K562 (cell line): Measurements from ENCODE around the gene DRICH1. TPM values are rescaled to one million over a fixed set of nuclear protein-coding genes. Genes with fewer than 3 reads are reported as not detected.

ENCODE experiments used
- MBD1 ChIP-seq: fragments of 250-450 bp; sonication (Bioruptor Pico); IDR thresholded peaks from 2 replicates; pipeline ENCODE4 v1.8.0; 2022; ENCODE audit warnings: inconsistent platforms
- NFIX ChIP-seq: fragments of 250-450 bp; sonication (Bioruptor Pico); IDR thresholded peaks from 2 replicates; pipeline ENCODE4 v1.4.0; 2020; ENCODE audit warnings: low read depth, mild to moderate bottlenecking, moderate library complexity
- POLR2AphosphoS5 ChIP-seq: IDR thresholded peaks from 2 replicates; pipeline ENCODE4 v1.6.1; 2011; ENCODE audit warnings: mild to moderate bottlenecking, low read depth, low read length, moderate library complexity; ENCODE audit not compliant: control insufficient read depth, insufficient read depth
- TCFL5 ChIP-seq: fragments of 250-450 bp; sonication (Bioruptor Pico); conservative IDR thresholded peaks from 2 replicates; pipeline ENCODE4 v1.6.1; 2021; ENCODE audit warnings: mild to moderate bottlenecking, moderate library complexity, matching md5 sums
- TEAD4 ChIP-seq, 2 experiments: sonication (generic) in 1 of 2; formaldehyde crosslinking in 1 of 2; IDR thresholded peaks; 2 replicates each; pipeline versions ENCODE4 v1.6.1 to v1.8.0; 2012 to 2022; ENCODE audit warnings: borderline replicate concordance in 1 of 2, inconsistent platforms in 1 of 2, low read length in 1 of 2, mild to moderate bottlenecking in 1 of 2, missing genetic modification reagents in 1 of 2
- ZC3H11A ChIP-seq: IDR thresholded peaks from 2 replicates; pipeline ENCODE4 v1.6.1; 2012; ENCODE audit warnings: low read depth, low read length, improper control_type of control experiment
- polyA plus RNA-seq, 8 experiments: library from polyadenylated mRNA; depleted of rRNA in 4 of 8; stranded (reverse) in 5 of 8; unstranded in 3 of 8; fragments of >200 nt; fragmentation: Nextera tagmentation in 2 of 8; fragmentation: Illumina TruSeq in 1 of 8; extraction: Ambion mirVana in 2 of 8; extraction: Trizol in 1 of 8; gene quantifications; 2 replicates each; pipeline versions ENCODE4 v1.2.1 to v1.2.3, GENCODE V29; 2011 to 2014; ENCODE audit warnings: inconsistent platforms in 1 of 8, missing spikeins in 1 of 8
- total RNA-seq, 7 experiments: library from RNA; depleted of rRNA in 6 of 7; stranded (reverse); fragments of >200 nt in 6 of 7; fragmentation: Illumina TruSeq in 2 of 7; extraction: Trizol in 2 of 7; gene quantifications; 2 replicates each; pipeline versions ENCODE4 v1.2.1 to v1.2.3, GENCODE V29; 2011 to 2021; ENCODE audit warnings: low replicate concordance in 1 of 7
- TF ChIP-seq, protein P1 (sequence below): fragments of 450-650 bp; IDR thresholded peaks from 2 replicates; pipeline ENCODE4 v1.6.1; 2016; ENCODE audit warnings: mild to moderate bottlenecking, moderate library complexity
- TF ChIP-seq, protein P2 (sequence below): fragments of 450-650 bp; formaldehyde crosslinking; IDR thresholded peaks from 2 replicates; pipeline ENCODE4 v1.4.0; 2020; ENCODE audit warnings: mild to moderate bottlenecking, moderate library complexity
- TF ChIP-seq, protein P3 (sequence below): sonication (generic); formaldehyde crosslinking; IDR thresholded peaks from 2 replicates; pipeline ENCODE4 v1.8.1; 2022; ENCODE audit warnings: missing genetic modification reagents

DRICH1 gene
- total and polyA plus RNA-seq, 9 of the 15 experiments (the other 6 are each of a cell fraction or from before 2014, with no cell fraction given): 0.07 to 0.36 (median 0.14) TPM; not detected in 2

- TF ChIP-seq, protein P1, sequence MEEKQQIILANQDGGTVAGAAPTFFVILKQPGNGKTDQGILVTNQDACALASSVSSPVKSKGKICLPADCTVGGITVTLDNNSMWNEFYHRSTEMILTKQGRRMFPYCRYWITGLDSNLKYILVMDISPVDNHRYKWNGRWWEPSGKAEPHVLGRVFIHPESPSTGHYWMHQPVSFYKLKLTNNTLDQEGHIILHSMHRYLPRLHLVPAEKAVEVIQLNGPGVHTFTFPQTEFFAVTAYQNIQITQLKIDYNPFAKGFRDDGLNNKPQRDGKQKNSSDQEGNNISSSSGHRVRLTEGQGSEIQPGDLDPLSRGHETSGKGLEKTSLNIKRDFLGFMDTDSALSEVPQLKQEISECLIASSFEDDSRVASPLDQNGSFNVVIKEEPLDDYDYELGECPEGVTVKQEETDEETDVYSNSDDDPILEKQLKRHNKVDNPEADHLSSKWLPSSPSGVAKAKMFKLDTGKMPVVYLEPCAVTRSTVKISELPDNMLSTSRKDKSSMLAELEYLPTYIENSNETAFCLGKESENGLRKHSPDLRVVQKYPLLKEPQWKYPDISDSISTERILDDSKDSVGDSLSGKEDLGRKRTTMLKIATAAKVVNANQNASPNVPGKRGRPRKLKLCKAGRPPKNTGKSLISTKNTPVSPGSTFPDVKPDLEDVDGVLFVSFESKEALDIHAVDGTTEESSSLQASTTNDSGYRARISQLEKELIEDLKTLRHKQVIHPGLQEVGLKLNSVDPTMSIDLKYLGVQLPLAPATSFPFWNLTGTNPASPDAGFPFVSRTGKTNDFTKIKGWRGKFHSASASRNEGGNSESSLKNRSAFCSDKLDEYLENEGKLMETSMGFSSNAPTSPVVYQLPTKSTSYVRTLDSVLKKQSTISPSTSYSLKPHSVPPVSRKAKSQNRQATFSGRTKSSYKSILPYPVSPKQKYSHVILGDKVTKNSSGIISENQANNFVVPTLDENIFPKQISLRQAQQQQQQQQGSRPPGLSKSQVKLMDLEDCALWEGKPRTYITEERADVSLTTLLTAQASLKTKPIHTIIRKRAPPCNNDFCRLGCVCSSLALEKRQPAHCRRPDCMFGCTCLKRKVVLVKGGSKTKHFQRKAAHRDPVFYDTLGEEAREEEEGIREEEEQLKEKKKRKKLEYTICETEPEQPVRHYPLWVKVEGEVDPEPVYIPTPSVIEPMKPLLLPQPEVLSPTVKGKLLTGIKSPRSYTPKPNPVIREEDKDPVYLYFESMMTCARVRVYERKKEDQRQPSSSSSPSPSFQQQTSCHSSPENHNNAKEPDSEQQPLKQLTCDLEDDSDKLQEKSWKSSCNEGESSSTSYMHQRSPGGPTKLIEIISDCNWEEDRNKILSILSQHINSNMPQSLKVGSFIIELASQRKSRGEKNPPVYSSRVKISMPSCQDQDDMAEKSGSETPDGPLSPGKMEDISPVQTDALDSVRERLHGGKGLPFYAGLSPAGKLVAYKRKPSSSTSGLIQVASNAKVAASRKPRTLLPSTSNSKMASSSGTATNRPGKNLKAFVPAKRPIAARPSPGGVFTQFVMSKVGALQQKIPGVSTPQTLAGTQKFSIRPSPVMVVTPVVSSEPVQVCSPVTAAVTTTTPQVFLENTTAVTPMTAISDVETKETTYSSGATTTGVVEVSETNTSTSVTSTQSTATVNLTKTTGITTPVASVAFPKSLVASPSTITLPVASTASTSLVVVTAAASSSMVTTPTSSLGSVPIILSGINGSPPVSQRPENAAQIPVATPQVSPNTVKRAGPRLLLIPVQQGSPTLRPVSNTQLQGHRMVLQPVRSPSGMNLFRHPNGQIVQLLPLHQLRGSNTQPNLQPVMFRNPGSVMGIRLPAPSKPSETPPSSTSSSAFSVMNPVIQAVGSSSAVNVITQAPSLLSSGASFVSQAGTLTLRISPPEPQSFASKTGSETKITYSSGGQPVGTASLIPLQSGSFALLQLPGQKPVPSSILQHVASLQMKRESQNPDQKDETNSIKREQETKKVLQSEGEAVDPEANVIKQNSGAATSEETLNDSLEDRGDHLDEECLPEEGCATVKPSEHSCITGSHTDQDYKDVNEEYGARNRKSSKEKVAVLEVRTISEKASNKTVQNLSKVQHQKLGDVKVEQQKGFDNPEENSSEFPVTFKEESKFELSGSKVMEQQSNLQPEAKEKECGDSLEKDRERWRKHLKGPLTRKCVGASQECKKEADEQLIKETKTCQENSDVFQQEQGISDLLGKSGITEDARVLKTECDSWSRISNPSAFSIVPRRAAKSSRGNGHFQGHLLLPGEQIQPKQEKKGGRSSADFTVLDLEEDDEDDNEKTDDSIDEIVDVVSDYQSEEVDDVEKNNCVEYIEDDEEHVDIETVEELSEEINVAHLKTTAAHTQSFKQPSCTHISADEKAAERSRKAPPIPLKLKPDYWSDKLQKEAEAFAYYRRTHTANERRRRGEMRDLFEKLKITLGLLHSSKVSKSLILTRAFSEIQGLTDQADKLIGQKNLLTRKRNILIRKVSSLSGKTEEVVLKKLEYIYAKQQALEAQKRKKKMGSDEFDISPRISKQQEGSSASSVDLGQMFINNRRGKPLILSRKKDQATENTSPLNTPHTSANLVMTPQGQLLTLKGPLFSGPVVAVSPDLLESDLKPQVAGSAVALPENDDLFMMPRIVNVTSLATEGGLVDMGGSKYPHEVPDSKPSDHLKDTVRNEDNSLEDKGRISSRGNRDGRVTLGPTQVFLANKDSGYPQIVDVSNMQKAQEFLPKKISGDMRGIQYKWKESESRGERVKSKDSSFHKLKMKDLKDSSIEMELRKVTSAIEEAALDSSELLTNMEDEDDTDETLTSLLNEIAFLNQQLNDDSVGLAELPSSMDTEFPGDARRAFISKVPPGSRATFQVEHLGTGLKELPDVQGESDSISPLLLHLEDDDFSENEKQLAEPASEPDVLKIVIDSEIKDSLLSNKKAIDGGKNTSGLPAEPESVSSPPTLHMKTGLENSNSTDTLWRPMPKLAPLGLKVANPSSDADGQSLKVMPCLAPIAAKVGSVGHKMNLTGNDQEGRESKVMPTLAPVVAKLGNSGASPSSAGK: no peak
- TF ChIP-seq NFIX (no peak), ZC3H11A (no peak), TCFL5 (no peak), MBD1 (CRISPR knock-in tag) (no peak), TEAD4 (IDR thresholded peaks at IDR 0.05; ENCODE audit: low read length) (no peak), TEAD4 (CRISPR knock-in tag; IDR thresholded peaks at IDR 0.05; ENCODE audit: borderline replicate concordance) (no peak), POLR2AphosphoS5 (no peak)
- TF ChIP-seq, protein P2, sequence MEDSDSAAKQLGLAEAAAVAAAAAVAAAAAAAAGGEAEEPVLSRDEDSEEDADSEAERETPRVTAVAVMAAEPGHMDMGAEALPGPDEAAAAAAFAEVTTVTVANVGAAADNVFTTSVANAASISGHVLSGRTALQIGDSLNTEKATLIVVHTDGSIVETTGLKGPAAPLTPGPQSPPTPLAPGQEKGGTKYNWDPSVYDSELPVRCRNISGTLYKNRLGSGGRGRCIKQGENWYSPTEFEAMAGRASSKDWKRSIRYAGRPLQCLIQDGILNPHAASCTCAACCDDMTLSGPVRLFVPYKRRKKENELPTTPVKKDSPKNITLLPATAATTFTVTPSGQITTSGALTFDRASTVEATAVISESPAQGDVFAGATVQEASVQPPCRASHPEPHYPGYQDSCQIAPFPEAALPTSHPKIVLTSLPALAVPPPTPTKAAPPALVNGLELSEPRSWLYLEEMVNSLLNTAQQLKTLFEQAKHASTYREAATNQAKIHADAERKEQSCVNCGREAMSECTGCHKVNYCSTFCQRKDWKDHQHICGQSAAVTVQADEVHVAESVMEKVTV (CRISPR knock-in tag): no peak
- TF ChIP-seq, protein P3, sequence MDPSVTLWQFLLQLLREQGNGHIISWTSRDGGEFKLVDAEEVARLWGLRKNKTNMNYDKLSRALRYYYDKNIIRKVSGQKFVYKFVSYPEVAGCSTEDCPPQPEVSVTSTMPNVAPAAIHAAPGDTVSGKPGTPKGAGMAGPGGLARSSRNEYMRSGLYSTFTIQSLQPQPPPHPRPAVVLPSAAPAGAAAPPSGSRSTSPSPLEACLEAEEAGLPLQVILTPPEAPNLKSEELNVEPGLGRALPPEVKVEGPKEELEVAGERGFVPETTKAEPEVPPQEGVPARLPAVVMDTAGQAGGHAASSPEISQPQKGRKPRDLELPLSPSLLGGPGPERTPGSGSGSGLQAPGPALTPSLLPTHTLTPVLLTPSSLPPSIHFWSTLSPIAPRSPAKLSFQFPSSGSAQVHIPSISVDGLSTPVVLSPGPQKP: no peak
These were observed 49.1 kb upstream of the DRICH1 start (continued) for GRCh38 chr22:23681026-23681809.
